ENCODE measurements around the gene USP54. TPM values are rescaled to one million over a fixed set of nuclear protein-coding genes. Genes with fewer than 3 reads are reported as not detected.

USP54 gene
- total RNA-seq, 3 donors from 2014 or later (not counting 1 experiment from before 2014, with no cell fraction given): 4.4 to 10.2 (median 5.5) TPM

DNA sequence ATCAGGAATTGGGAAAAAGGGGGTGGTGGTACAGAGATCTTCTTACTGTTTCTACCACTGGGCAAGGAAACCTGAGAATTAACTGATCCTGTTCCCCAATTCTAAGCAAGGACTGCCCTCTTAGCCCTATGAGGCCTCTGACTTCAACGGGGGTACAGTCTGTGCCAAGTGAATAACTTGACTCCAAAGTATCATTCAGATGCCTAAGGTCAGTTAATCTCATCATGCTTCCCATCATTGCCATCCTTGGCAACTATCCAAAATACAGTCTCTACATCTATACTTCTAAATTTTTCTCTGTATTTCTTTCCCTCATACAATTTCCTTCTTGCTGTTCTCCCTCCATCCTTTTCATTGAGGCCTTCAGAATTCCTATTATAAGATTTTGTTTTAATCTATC, 105.8 kb downstream of the USP54 start:
- no peak for DNase-seq
- TF ChIP-seq, protein P1, sequence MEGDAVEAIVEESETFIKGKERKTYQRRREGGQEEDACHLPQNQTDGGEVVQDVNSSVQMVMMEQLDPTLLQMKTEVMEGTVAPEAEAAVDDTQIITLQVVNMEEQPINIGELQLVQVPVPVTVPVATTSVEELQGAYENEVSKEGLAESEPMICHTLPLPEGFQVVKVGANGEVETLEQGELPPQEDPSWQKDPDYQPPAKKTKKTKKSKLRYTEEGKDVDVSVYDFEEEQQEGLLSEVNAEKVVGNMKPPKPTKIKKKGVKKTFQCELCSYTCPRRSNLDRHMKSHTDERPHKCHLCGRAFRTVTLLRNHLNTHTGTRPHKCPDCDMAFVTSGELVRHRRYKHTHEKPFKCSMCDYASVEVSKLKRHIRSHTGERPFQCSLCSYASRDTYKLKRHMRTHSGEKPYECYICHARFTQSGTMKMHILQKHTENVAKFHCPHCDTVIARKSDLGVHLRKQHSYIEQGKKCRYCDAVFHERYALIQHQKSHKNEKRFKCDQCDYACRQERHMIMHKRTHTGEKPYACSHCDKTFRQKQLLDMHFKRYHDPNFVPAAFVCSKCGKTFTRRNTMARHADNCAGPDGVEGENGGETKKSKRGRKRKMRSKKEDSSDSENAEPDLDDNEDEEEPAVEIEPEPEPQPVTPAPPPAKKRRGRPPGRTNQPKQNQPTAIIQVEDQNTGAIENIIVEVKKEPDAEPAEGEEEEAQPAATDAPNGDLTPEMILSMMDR (IDR thresholded peaks at IDR 0.05): no peak
- no peak overlapping the region for H3K4me3 Mint-ChIP-seq
- no peaks in the 10 kb centered on the region for H3K27me3 ChIP-seq (ENCODE audit: control insufficient read depth, insufficient read depth, low read length)
- no peaks in the 10 kb centered on the region for H3K27me3 Mint-ChIP-seq (ENCODE audit: low read depth in 2 of 2)
- H3K9me3 Mint-ChIP-seq: no peaks in the 10 kb centered on the region
- H3K4me1 ChIP-seq (ENCODE audit: control insufficient read depth, insufficient read depth, low read length): no peaks in the 10 kb centered on the region
- intact Hi-C loops (cut with micrococcal nuclease): no loop called here
- H3K4me3 ChIP-seq (ENCODE audit: low read length): no peak overlapping the region
- H3K36me3 Mint-ChIP-seq: no peaks in the 10 kb centered on the region
- peaks cover 9% of the 10 kb centered on the region for H3K36me3 ChIP-seq (ENCODE audit: control insufficient read depth, insufficient read depth, low read length)
- H3K9me3 ChIP-seq (ENCODE audit: control insufficient read depth, insufficient read depth, low read length): no peaks in the 10 kb centered on the region
- peak overlapping the region in 1 of 2 donors; percentile 14 for H3K27ac Mint-ChIP-seq
- H3K27ac ChIP-seq (ENCODE audit: low read length): no peak overlapping the region
- ATAC-seq: no peak
- WGBS (ENCODE audit: insufficient coverage): 95% methylated on average over 1 of the region's 1 CpG
- peaks cover 30 to 36% of the 10 kb centered on the region in 2 donors for H3K4me1 Mint-ChIP-seq

DNA sequence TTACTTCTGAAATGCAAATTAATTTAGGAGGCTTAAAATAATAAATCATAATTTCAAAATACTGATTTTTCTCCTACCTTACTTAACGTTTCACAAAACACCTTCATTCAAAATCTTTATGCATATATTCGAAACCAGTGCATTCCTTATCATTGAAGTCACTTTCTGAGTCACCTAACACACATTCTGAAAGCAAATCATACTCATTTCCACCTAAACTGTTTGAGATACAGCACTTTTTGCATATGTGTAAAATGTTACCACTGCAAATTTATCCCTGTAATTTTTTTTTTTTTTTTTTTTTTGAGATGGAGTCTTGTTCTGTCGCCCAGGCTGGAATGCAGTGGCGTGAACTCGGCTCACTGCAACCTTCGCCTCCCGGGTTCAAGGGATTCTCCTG, 111.0 kb downstream of the USP54 start:
- Histone ChIP-seq H3K9me3 (ENCODE audit: control insufficient read depth, insufficient read depth, low read length) (no peaks in the 10 kb centered on the region), H3K36me3 (ENCODE audit: control insufficient read depth, insufficient read depth, low read length) (peaks cover 37% of the 10 kb centered on the region), H3K4me1 (ENCODE audit: control insufficient read depth, insufficient read depth, low read length) (no peaks in the 10 kb centered on the region), H3K27ac (ENCODE audit: low read length) (no peak overlapping the region), H3K4me3 (ENCODE audit: low read length) (no peak overlapping the region), H3K27me3 (ENCODE audit: control insufficient read depth, insufficient read depth, low read length) (no peaks in the 10 kb centered on the region)
- 84% methylated on average over 7 of the region's 7 CpGs for WGBS (ENCODE audit: insufficient coverage)
- peaks cover 7 to 23% of the 10 kb centered on the region in 2 donors for H3K4me1 Mint-ChIP-seq
- intact Hi-C loops (cut with micrococcal nuclease): no loop called here
- ATAC-seq (no peak), DNase-seq (no peak)
- no peaks in the 10 kb centered on the region for H3K9me3 Mint-ChIP-seq
- H3K27ac Mint-ChIP-seq: no peak overlapping the region
- TF ChIP-seq, protein P1 (IDR thresholded peaks at IDR 0.05): no peak
- no peaks in the 10 kb centered on the region for H3K27me3 Mint-ChIP-seq (ENCODE audit: low read depth in 2 of 2)
- H3K4me3 Mint-ChIP-seq: no peak overlapping the region
- peaks cover 10% of the 10 kb centered on the region for H3K36me3 Mint-ChIP-seq

DNA sequence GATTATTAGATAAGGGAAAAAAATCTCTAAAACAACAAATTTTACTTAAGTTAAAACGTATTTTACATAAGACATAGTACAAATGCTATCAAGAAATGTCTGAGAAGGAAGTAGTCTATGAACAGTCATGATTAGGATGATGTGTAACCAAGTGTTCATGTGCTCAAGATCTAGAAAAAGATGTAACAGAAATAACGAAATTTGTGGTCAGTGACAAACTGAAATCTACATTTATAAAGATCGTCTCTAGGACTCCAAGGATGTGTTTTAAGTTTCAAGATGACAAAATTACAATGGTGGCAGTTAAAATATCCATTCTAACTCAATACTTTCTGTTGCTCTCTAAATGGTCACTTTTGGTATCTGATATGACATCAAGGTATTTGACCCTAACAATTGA, 112.5 kb downstream of the USP54 start:
- WGBS (ENCODE audit: insufficient coverage): 77% methylated on average over 2 of the region's 3 CpGs
- no peak overlapping the region for H3K4me3 ChIP-seq (ENCODE audit: low read length)
- TF ChIP-seq, protein P1 (IDR thresholded peaks at IDR 0.05): no peak
- no peaks in the 10 kb centered on the region for H3K27me3 ChIP-seq (ENCODE audit: control insufficient read depth, insufficient read depth, low read length)
- Mint-ChIP-seq H3K27ac (peak overlapping the region in 1 of 2 donors; percentile 48), H3K4me3 (no peak overlapping the region), H3K27me3 (ENCODE audit: low read depth in 2 of 2) (no peaks in the 10 kb centered on the region), H3K4me1 (peaks cover 11 to 26% of the 10 kb centered on the region in 2 donors), H3K9me3 (no peaks in the 10 kb centered on the region), H3K36me3 (peaks cover 16% of the 10 kb centered on the region)
- H3K36me3 ChIP-seq (ENCODE audit: control insufficient read depth, insufficient read depth, low read length): peaks cover 50% of the 10 kb centered on the region
- H3K9me3 ChIP-seq (ENCODE audit: control insufficient read depth, insufficient read depth, low read length): no peaks in the 10 kb centered on the region
- intact Hi-C loops (cut with micrococcal nuclease): no loop called here
- H3K4me1 ChIP-seq (ENCODE audit: control insufficient read depth, insufficient read depth, low read length): no peaks in the 10 kb centered on the region
- H3K27ac ChIP-seq (ENCODE audit: low read length): no peak overlapping the region
- ATAC-seq (no peak), DNase-seq (no peak)

DNA sequence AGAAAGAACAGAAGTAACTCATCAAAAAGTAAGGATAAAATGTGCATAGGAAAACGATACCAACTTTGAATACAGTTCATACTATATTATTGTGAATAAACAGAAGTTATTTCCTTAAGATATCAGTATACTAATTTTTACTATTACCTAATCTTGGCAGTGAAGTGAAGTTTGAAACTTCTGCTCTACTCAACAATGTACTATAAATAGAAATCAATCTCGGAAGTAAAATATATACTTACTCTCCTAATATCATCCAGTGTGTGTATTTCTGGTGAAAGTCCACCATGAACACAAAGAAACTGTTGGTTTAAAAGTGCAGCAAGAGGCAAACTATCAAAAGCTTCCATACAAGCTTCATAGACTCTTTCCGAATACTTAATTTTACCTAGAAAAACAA, 119.9 kb downstream of the USP54 start:
- no peaks in the 10 kb centered on the region for H3K4me1 ChIP-seq (ENCODE audit: control insufficient read depth, insufficient read depth, low read length)
- no peak overlapping the region for H3K4me3 ChIP-seq (ENCODE audit: low read length)
- no peaks in the 10 kb centered on the region for H3K27me3 ChIP-seq (ENCODE audit: control insufficient read depth, insufficient read depth, low read length)
- Mint-ChIP-seq H3K27ac (no peak overlapping the region), H3K36me3 (peaks cover 22% of the 10 kb centered on the region), H3K4me3 (no peak overlapping the region), H3K27me3 (ENCODE audit: low read depth in 2 of 2) (no peaks in the 10 kb centered on the region), H3K9me3 (no peaks in the 10 kb centered on the region), H3K4me1 (peaks cover 9 to 17% of the 10 kb centered on the region in 2 donors)
- intact Hi-C loops (cut with micrococcal nuclease): no loop called here
- H3K27ac ChIP-seq (ENCODE audit: low read length): no peak overlapping the region
- 100% methylated on average over 1 of the region's 3 CpGs for WGBS (ENCODE audit: insufficient coverage)
- DNase-seq (no peak), ATAC-seq (no peak)
- peaks cover 70% of the 10 kb centered on the region for H3K36me3 ChIP-seq (ENCODE audit: control insufficient read depth, insufficient read depth, low read length)
- TF ChIP-seq, protein P1 (IDR thresholded peaks at IDR 0.05): no peak
- no peaks in the 10 kb centered on the region for H3K9me3 ChIP-seq (ENCODE audit: control insufficient read depth, insufficient read depth, low read length)
